H1 (cell line): ENCODE data around the gene ZDHHC11. TPM values are rescaled to one million over a fixed set of nuclear protein-coding genes. Genes with fewer than 3 reads are reported as not detected.

Source experiments
- CTCF ChIA-PET: fragments of 300-600 bp; sonication (Branson Sonifier 250); formaldehyde crosslinking; loops from one replicate; lab custom pipeline; 2021; ENCODE audit not compliant: partially characterized antibody; lab: Charles Lee
- POLR2A ChIA-PET: fragments of 300-600 bp; sonication (Branson Sonifier 250); formaldehyde crosslinking; loops from one replicate; lab custom pipeline; 2021; ENCODE audit warnings: inconsistent platforms; ENCODE audit not compliant: partially characterized antibody; lab: Charles Lee
- DNase-seq, 2 experiments: peaks; one replicate each; pipeline versions ENCODE4 v3.0.0 to v3.0.0-alpha.2; 2010 to 2022; ENCODE audit warnings: low spot score in 2 of 2, low read depth in 1 of 2, mixed read lengths in 1 of 2
- FAIRE-seq: peaks from 2 replicates; lab custom pipeline; 2011; peaks lifted over from hg19 to GRCh38; lab: Jason Lieb, UNC
- H2AFZ ChIP-seq: 2 replicates; pipeline ENCODE4 v1.8.1; 2012; ENCODE audit warnings: low read length, inconsistent platforms
- H2AK5ac ChIP-seq: 2 replicates; pipeline ENCODE4 v1.6.1; 2013; ENCODE audit warnings: low read depth, low read length
- H2BK120ac ChIP-seq: replicated peaks from 2 replicates; pipeline ENCODE3; 2013; ENCODE audit warnings: low read depth, low read length, inconsistent platforms
- H2BK12ac ChIP-seq: 2 replicates; pipeline ENCODE4 v1.6.1; 2013; ENCODE audit warnings: low read depth, low read length
- H2BK15ac ChIP-seq: 2 replicates; pipeline ENCODE4 v1.6.1; 2013; ENCODE audit warnings: low read length
- H2BK20ac ChIP-seq: 2 replicates; pipeline ENCODE4 v1.6.1; 2013; ENCODE audit warnings: low read length
- H2BK5ac ChIP-seq: 2 replicates; pipeline ENCODE4 v1.6.1; 2013; ENCODE audit warnings: low read depth, low read length
- H3K14ac ChIP-seq: 2 replicates; pipeline ENCODE4 v1.6.1; 2013; ENCODE audit warnings: inconsistent platforms; ENCODE audit not compliant: insufficient read length
- H3K18ac ChIP-seq: 2 replicates; pipeline ENCODE4 v1.6.1; 2013; ENCODE audit warnings: low read length; ENCODE audit errors: extremely low read depth
- H3K23ac ChIP-seq: 2 replicates; pipeline ENCODE4 v1.6.1; 2013; ENCODE audit warnings: inconsistent platforms; ENCODE audit not compliant: insufficient read length
- H3K23me2 ChIP-seq: 2 replicates; pipeline ENCODE4 v1.6.1; 2013; ENCODE audit warnings: low read depth, low read length
- H3K27ac ChIP-seq: 2 replicates; pipeline ENCODE4 v1.6.1; 2011; ENCODE audit warnings: low read depth, low read length, inconsistent platforms
- H3K27me3 ChIP-seq, 4 experiments: replicated peaks in 1 of 4; 1 replicate in 1 of 4; 2 replicates in 3 of 4; pipeline versions ENCODE4 v1.6.1 to v1.8.1; 2011 to 2013; ENCODE audit warnings: low read length in 3 of 4, mild to moderate bottlenecking in 3 of 4, inconsistent platforms in 2 of 4, mixed read lengths in 2 of 4, moderate library complexity in 1 of 4; ENCODE audit not compliant: control insufficient read depth in 3 of 4, insufficient read depth in 3 of 4; ENCODE audit errors: extremely low read depth in 1 of 4
- H3K36me3 ChIP-seq, 4 experiments: 2 replicates each; pipeline versions ENCODE4 v1.6.1 to v1.8.1; 2011 to 2013; ENCODE audit warnings: mild to moderate bottlenecking in 4 of 4, low read length in 3 of 4, moderate library complexity in 2 of 4, control low read depth in 1 of 4, inconsistent platforms in 1 of 4; ENCODE audit not compliant: insufficient read depth in 4 of 4, control insufficient read depth in 2 of 4
- H3K4ac ChIP-seq: replicated peaks from 2 replicates; pipeline ENCODE3; 2013; ENCODE audit warnings: low read length, low read depth, mixed read lengths, inconsistent platforms; ENCODE audit not compliant: insufficient read length
- H3K4me1 ChIP-seq, 4 experiments: replicated peaks in 1 of 4; 1 replicate in 1 of 4; 2 replicates in 3 of 4; pipeline versions ENCODE4 v1.6.1 to v1.8.1; 2011 to 2013; ENCODE audit warnings: low read length in 3 of 4, inconsistent platforms in 2 of 4, mixed read lengths in 1 of 4; ENCODE audit not compliant: insufficient read depth in 4 of 4, control insufficient read depth in 3 of 4
- H3K4me2 ChIP-seq, 2 experiments: 2 replicates each; pipeline versions ENCODE4 v1.6.1 to v1.8.1; 2011 to 2013; ENCODE audit warnings: low read depth in 2 of 2, low read length in 2 of 2, control low read depth in 1 of 2, inconsistent platforms in 1 of 2, mild to moderate bottlenecking in 1 of 2; ENCODE audit not compliant: insufficient read depth in 1 of 2
- H3K4me3 ChIP-seq, 4 experiments: fragments of 200-600, 300-600 bp in 1 of 4; sonication (generic), shearing (Covaris generic), sonication (Bioruptor Twin) in 1 of 4; 2 replicates each; pipeline versions ENCODE4 v1.5.1 to v1.8.1; 2011 to 2016; ENCODE audit warnings: low read length in 4 of 4, low read depth in 3 of 4, control low read depth in 2 of 4, inconsistent platforms in 2 of 4, mild to moderate bottlenecking in 2 of 4, mixed read lengths in 1 of 4, moderate library complexity in 1 of 4; ENCODE audit not compliant: insufficient read depth in 2 of 4; ENCODE audit errors: extremely low read depth in 1 of 4
- H3K56ac ChIP-seq: replicated peaks from 2 replicates; pipeline ENCODE3; 2013; ENCODE audit warnings: low read depth, mild to moderate bottlenecking, mixed read lengths, low read length, inconsistent platforms; ENCODE audit not compliant: insufficient read length
- H3K79me1 ChIP-seq: 2 replicates; pipeline ENCODE4 v1.6.1; 2013; ENCODE audit warnings: low read depth, low read length, control low read depth
- H3K79me2 ChIP-seq, 2 experiments: 2 replicates each; pipeline versions ENCODE4 v1.6.1 to v1.8.1; 2012 to 2013; ENCODE audit warnings: low read length in 2 of 2, mild to moderate bottlenecking in 2 of 2, inconsistent platforms in 1 of 2; ENCODE audit not compliant: insufficient read depth in 2 of 2, control insufficient read depth in 1 of 2
- H3K9ac ChIP-seq, 4 experiments: replicated peaks in 1 of 4; 1 replicate in 1 of 4; 2 replicates in 3 of 4; pipeline versions ENCODE4 v1.6.1 to v1.8.1; 2011 to 2013; ENCODE audit warnings: low read depth in 3 of 4, low read length in 3 of 4, control low read depth in 2 of 4, mild to moderate bottlenecking in 2 of 4, moderate library complexity in 2 of 4, inconsistent platforms in 1 of 4; ENCODE audit errors: extremely low read depth in 1 of 4
- H3K9me3 ChIP-seq, 2 experiments: 2 replicates each; pipeline versions ENCODE4 v1.6.1 to v1.8.1; 2012 to 2013; ENCODE audit warnings: mild to moderate bottlenecking in 2 of 2, moderate library complexity in 2 of 2, control low read depth in 1 of 2, inconsistent platforms in 1 of 2, low read depth in 1 of 2, low read length in 1 of 2, mixed read lengths in 1 of 2; ENCODE audit not compliant: insufficient read depth in 2 of 2
- H4K20me1 ChIP-seq, 2 experiments: replicated peaks in 1 of 2; 2 replicates each; pipeline versions ENCODE3 to v1.8.1; 2011 to 2013; ENCODE audit warnings: inconsistent platforms in 2 of 2, low read length in 2 of 2, mild to moderate bottlenecking in 1 of 2; ENCODE audit not compliant: insufficient read depth in 2 of 2, control insufficient read depth in 1 of 2
- H4K5ac ChIP-seq: 2 replicates; pipeline ENCODE4 v1.6.1; 2013; ENCODE audit warnings: low read length, low read depth, mixed read lengths, inconsistent platforms; ENCODE audit not compliant: insufficient read length
- H4K8ac ChIP-seq: 2 replicates; pipeline ENCODE4 v1.8.0; 2013; ENCODE audit warnings: mild to moderate bottlenecking, moderate library complexity, low read length, inconsistent platforms; ENCODE audit not compliant: insufficient read depth; ENCODE audit errors: extremely low read depth
- H4K91ac ChIP-seq: replicated peaks from 2 replicates; pipeline ENCODE3; 2013; ENCODE audit warnings: low read length, mixed read lengths, inconsistent platforms; ENCODE audit not compliant: insufficient read length
- BACH1 ChIP-seq: IDR thresholded peaks from 2 replicates; pipeline ENCODE4 v1.6.1; 2012; ENCODE audit warnings: low read length, improper control_type of control experiment
- GABPA ChIP-seq: IDR thresholded peaks from 2 replicates; pipeline ENCODE4 v1.6.1; 2011; ENCODE audit warnings: mild to moderate bottlenecking, low read length, moderate library complexity, borderline replicate concordance; ENCODE audit not compliant: insufficient read depth
- KDM4A ChIP-seq: IDR thresholded peaks from one replicate; pipeline ENCODE4 v1.7.1; 2012; ENCODE audit warnings: low read depth, mild to moderate bottlenecking, moderate library complexity, low read length, inconsistent platforms; ENCODE audit not compliant: severe bottlenecking
- KDM5A ChIP-seq: fragments of 200-600 bp; IDR thresholded peaks from 2 replicates; pipeline ENCODE4 v1.7.1; 2012; ENCODE audit warnings: mild to moderate bottlenecking, low read length, inconsistent platforms, mixed read lengths
- MAFK ChIP-seq: IDR thresholded peaks from 2 replicates; pipeline ENCODE4 v1.6.1; 2012; ENCODE audit warnings: low read depth, mild to moderate bottlenecking, improper control_type of control experiment, low read length
- POLR2A ChIP-seq, 2 experiments: IDR thresholded peaks; 1 replicate in 1 of 2; 2 replicates in 1 of 2; pipeline ENCODE4 v1.6.1; 2011; ENCODE audit warnings: low read depth in 2 of 2, low read length in 2 of 2, mild to moderate bottlenecking in 2 of 2; ENCODE audit errors: control extremely low read depth in 1 of 2
- RNF2 ChIP-seq: fragments of 200-900, 300-1000 bp; sonication (generic); IDR thresholded peaks from 2 replicates; pipeline ENCODE4 v1.7.1; 2016; ENCODE audit warnings: borderline replicate concordance, low read depth, mild to moderate bottlenecking, antibody characterized with exemption, low read length; ENCODE audit not compliant: poor library complexity, severe bottlenecking; ENCODE audit errors: missing control alignments
- SAP30 ChIP-seq: fragments of 300-600 bp; sonication (generic); IDR thresholded peaks from 2 replicates; pipeline ENCODE4 v1.7.1; 2012; ENCODE audit warnings: low read length, moderate library complexity, mild to moderate bottlenecking, inconsistent platforms; ENCODE audit not compliant: insufficient read depth, insufficient replicate concordance
- SP1 ChIP-seq: IDR thresholded peaks from 2 replicates; pipeline ENCODE4 v1.6.1; 2011; ENCODE audit warnings: low read depth, low read length
- WGBS, 2 experiments: shearing (Covaris generic) in 1 of 2; methylation state at CpG; one replicate each; pipeline versions ENCODE4 v1.1.6 to v1.1.7; 2013 to 2015; ENCODE audit warnings: low lambda C conversion rate in 2 of 2, mixed read lengths in 2 of 2, inconsistent platforms in 1 of 2, low coverage in 1 of 2, missing lambda C conversion rate in 1 of 2; ENCODE audit not compliant: insufficient replicate concordance in 2 of 2, insufficient coverage in 1 of 2, insufficient read length in 1 of 2; ENCODE audit errors: extremely low coverage in 1 of 2, missing lambda C conversion rate in 1 of 2; 5-methylcytosine and 5-hydroxymethylcytosine counted together
- polyA plus RNA-seq, 7 experiments: library from polyadenylated mRNA; depleted of rRNA in 3 of 7; stranded (reverse) in 5 of 7; unstranded in 2 of 7; fragments of >200 nt in 5 of 7; fragments of 200-250 nt in 2 of 7; gene quantifications; 1 replicate in 5 of 7; 2 replicates in 1 of 7; 4 replicates in 1 of 7; pipeline versions ENCODE4 v1.2.1 to v1.2.3, GENCODE V29; 2011 to 2013; ENCODE audit warnings: missing spikeins in 2 of 7, mixed read lengths in 2 of 7
- total RNA-seq: library from RNA; stranded (reverse); fragmentation: NEBNext Ultra II Directional; extraction: Animal tissue kit (Norgen Biotek cat#: 25700); gene quantifications from 2 replicates; pipeline ENCODE4 v1.2.1, GENCODE V29; 2021
- TF ChIP-seq, protein P1 (sequence below): IDR thresholded peaks from 2 replicates; pipeline ENCODE4 v1.6.1; 2011; ENCODE audit warnings: low read depth, mild to moderate bottlenecking, low read length; ENCODE audit not compliant: insufficient read depth
- TF ChIP-seq, protein P2 (sequence below): IDR thresholded peaks from 2 replicates; pipeline ENCODE4 v1.6.1; 2012; ENCODE audit warnings: low read length, inconsistent platforms

The ZDHHC11 gene
- total and polyA plus RNA-seq, 2 of the 8 experiments (the other 6 are each of a cell fraction or from before 2014, with no cell fraction given), result 4.7 to 16.6 TPM

DNA sequence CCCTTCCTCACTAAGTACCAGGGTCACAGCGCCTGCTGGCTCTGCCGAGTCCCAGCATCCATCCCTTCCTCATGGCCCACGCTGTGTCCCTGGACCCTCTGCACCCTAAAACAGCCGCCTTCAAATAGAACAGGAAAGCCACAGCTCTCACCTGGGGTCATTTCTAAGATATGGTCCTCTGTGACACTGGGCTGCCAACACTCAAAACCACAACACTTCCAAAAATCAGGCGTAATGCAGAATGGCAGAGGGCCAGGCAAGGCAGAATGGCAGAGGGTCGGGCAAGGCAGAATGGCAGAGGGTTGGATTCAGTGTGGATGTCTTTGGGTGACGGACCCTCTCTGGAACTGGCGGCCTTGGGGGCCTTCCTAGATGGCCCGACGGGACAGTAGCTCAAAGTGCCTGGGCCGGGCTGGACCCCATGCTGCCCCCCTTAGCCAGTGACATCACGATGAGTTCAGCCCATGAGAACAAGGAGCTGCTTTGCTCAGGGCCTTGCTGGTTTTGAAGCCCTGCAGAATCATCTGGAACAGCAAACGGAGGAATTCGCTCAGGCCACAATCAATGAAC, 101.6 kb downstream of the ZDHHC11 start:
- Histone ChIP-seq H4K8ac (no peak overlapping the region), H2AK5ac (no peak overlapping the region), H2BK20ac (no peak overlapping the region), H3K18ac (no peak overlapping the region), H3K4me2 (no peak overlapping the region), H2BK120ac (no peak overlapping the region), H3K4me1 (no peaks in the 10 kb centered on the region; a peak in 1 of 7 replicates), H3K4me3 (no peak overlapping the region), H2AFZ (no peak overlapping the region), H3K9me3 (no peaks in the 10 kb centered on the region), H3K36me3 (no peaks in the 10 kb centered on the region), H3K79me1 (no peaks in the 10 kb centered on the region), H3K4ac (no peak overlapping the region), H2BK12ac (no peak overlapping the region), H3K14ac (no peak overlapping the region), H4K5ac (no peak overlapping the region), H3K79me2 (no peaks in the 10 kb centered on the region), H3K23ac (no peak overlapping the region), H3K27me3 (no peaks in the 10 kb centered on the region), H3K23me2 (no peaks in the 10 kb centered on the region), H2BK15ac (no peak overlapping the region), H4K20me1 (no peaks in the 10 kb centered on the region), H3K27ac (no peak overlapping the region), H3K56ac (no peak overlapping the region), H3K9ac (no peak overlapping the region), H2BK5ac (no peak overlapping the region), H4K91ac (no peak overlapping the region)
- FAIRE-seq, result no peak
- POLR2A ChIA-PET, result no interaction called here
- CTCF ChIA-PET, result interaction anchor here (1.2 kb wide), 1 partner anchor 9 kb away, joined by 3 read pairs; no protein-coding TSS in a partner anchor
- no peak for DNase-seq
- whole genome bisulfite sequencing, 2 experiments, result 84% methylated on average over 14 of the region's 14 CpGs; no CpG with 5 or more reads in 1 of the 2 experiments
- TF ChIP-seq RNF2, result no peak
- TF ChIP-seq, protein P1, sequence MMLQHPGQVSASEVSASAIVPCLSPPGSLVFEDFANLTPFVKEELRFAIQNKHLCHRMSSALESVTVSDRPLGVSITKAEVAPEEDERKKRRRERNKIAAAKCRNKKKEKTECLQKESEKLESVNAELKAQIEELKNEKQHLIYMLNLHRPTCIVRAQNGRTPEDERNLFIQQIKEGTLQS, result no peak
- TF ChIP-seq KDM4A, result no peak
- TF ChIP-seq SAP30, result no peak
- no peak for TF ChIP-seq KDM5A
- no peak for TF ChIP-seq POLR2A (IDR thresholded peaks at IDR 0.05; ENCODE audit: control extremely low read depth in 1 of 2, low read depth in 2 of 2, low read length in 2 of 2)
- no peak for TF ChIP-seq MAFK
- no peak for TF ChIP-seq BACH1
- TF ChIP-seq, protein P2, sequence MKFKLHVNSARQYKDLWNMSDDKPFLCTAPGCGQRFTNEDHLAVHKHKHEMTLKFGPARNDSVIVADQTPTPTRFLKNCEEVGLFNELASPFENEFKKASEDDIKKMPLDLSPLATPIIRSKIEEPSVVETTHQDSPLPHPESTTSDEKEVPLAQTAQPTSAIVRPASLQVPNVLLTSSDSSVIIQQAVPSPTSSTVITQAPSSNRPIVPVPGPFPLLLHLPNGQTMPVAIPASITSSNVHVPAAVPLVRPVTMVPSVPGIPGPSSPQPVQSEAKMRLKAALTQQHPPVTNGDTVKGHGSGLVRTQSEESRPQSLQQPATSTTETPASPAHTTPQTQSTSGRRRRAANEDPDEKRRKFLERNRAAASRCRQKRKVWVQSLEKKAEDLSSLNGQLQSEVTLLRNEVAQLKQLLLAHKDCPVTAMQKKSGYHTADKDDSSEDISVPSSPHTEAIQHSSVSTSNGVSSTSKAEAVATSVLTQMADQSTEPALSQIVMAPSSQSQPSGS, result no peak
- no peak for TF ChIP-seq GABPA
- no peak for TF ChIP-seq SP1
